CD4-positive, alpha-beta T cell treated with Interleukin-1 beta for 1 hour (primary cell): ENCODE results near the gene ITCH.
"Not testable (repeated sequence)": the region's sequence is repeated elsewhere in the genome, so short reads cannot be mapped to it uniquely, and the experiment has no call there.

Experiments
- DNase-seq, 2 donors: peaks; one replicate each; pipeline ENCODE4 v3.0.0-alpha.2; 2020 to 2022

The ITCH gene

GRCh38 chr20:34421766-34422466, 58.8 kb downstream of the ITCH start:
- no peak for DNase-seq

- not testable (repeated sequence) for DNase-seq
Measured at GRCh38 chr20:34425032-34425690, 62.1 kb downstream of the ITCH start.

- DNase-seq: no peak
Measured at GRCh38 chr20:34426026-34426425, 63.0 kb downstream of the ITCH start.

- no peak for DNase-seq
Measured at GRCh38 chr20:34427331-34427730, 64.3 kb downstream of the ITCH start.

- no peak for DNase-seq
Measured at GRCh38 chr20:34427784-34428183, 64.7 kb downstream of the ITCH start.

GRCh38 chr20:34431168-34431567, 68.1 kb downstream of the ITCH start:
- DNase-seq: no peak

- not testable (repeated sequence) for DNase-seq
Measured at GRCh38 chr20:34432663-34433062, 69.6 kb downstream of the ITCH start.

GRCh38 chr20:34433391-34433790, 70.3 kb downstream of the ITCH start:
- DNase-seq: no peak

GRCh38 chr20:34435589-34435988, 72.5 kb downstream of the ITCH start:
- DNase-seq: no peak

GRCh38 chr20:34437330-34437986, 74.4 kb downstream of the ITCH start:
- no peak for DNase-seq

GRCh38 chr20:34439168-34439567, 76.1 kb downstream of the ITCH start:
- no peak for DNase-seq

GRCh38 chr20:34441423-34441822, 78.3 kb downstream of the ITCH start:
- DNase-seq: not testable (repeated sequence)

GRCh38 chr20:34443546-34443945, 80.5 kb downstream of the ITCH start:
- DNase-seq: no peak

- no peak for DNase-seq
Measured at GRCh38 chr20:34445177-34446065, 82.3 kb downstream of the ITCH start.

GRCh38 chr20:34448517-34448916, 85.4 kb downstream of the ITCH start:
- DNase-seq: no peak

- no peak for DNase-seq
Measured at GRCh38 chr20:34449674-34450592, 86.9 kb downstream of the ITCH start.

- no peak for DNase-seq
Measured at GRCh38 chr20:34452281-34452982, 89.4 kb downstream of the ITCH start.

- DNase-seq: no peak
Measured at GRCh38 chr20:34458631-34459030, 95.6 kb downstream of the ITCH start.

- no peak for DNase-seq
Measured at GRCh38 chr20:34459209-34459897, 96.3 kb downstream of the ITCH start.

GRCh38 chr20:34461779-34462087, 98.7 kb downstream of the ITCH start:
- no peak for DNase-seq

GRCh38 chr20:34468951-34469350, 105.9 kb downstream of the ITCH start:
- no peak for DNase-seq
